Common myeloid progenitor, CD34-positive (primary cell): Measurements from ENCODE around the gene TRIM63.

ENCODE experiments used
- CTCF ChIA-PET: fragments of 350-600 bp; sonication (Branson Sonifier 250); formaldehyde crosslinking; loops from one replicate; lab custom pipeline; 2021; ENCODE audit warnings: antibody characterized with exemption; lab: Charles Lee
- POLR2A ChIA-PET: fragments of 350-600 bp; sonication (Branson Sonifier 250); formaldehyde crosslinking; loops from one replicate; lab custom pipeline; 2021; ENCODE audit warnings: antibody characterized with exemption; lab: Charles Lee
- DNase-seq, 3 donors: peaks; one replicate each; pipeline versions ENCODE4 v3.0.0 to v3.0.0-alpha.2; 2013
- H3K27ac ChIP-seq, 2 experiments: 1 replicate in 1 of 2; 2 replicates in 1 of 2; pipeline ENCODE4 v1.7.0; 2013; ENCODE audit warnings: inconsistent platforms in 2 of 2, low read length in 2 of 2, mild to moderate bottlenecking in 2 of 2, low read depth in 1 of 2, moderate library complexity in 1 of 2; ENCODE audit not compliant: severe bottlenecking in 2 of 2, insufficient read depth in 1 of 2, poor library complexity in 1 of 2
- H3K27me3 ChIP-seq, 5 experiments: replicated peaks in 2 of 5; 1 replicate in 3 of 5; 2 replicates in 2 of 5; pipeline versions ENCODE4 v1.6.1 to v1.7.0; 2013; ENCODE audit warnings: low read length in 4 of 5, mild to moderate bottlenecking in 2 of 5, moderate library complexity in 2 of 5, inconsistent platforms in 1 of 5; ENCODE audit not compliant: insufficient read depth in 5 of 5, control insufficient read depth in 4 of 5
- H3K36me3 ChIP-seq, 4 experiments: 1 replicate in 2 of 4; 2 replicates in 2 of 4; pipeline versions ENCODE4 v1.6.1 to v1.7.0; 2013; ENCODE audit warnings: low read length in 3 of 4, control low read depth in 1 of 4, mild to moderate bottlenecking in 1 of 4; ENCODE audit not compliant: control insufficient read depth in 4 of 4, insufficient read depth in 4 of 4
- H3K4me1 ChIP-seq, 4 experiments: 1 replicate in 3 of 4; 2 replicates in 1 of 4; pipeline versions ENCODE4 v1.6.1 to v1.7.1; 2013; ENCODE audit warnings: low read length in 3 of 4, mild to moderate bottlenecking in 3 of 4, control low read depth in 1 of 4, inconsistent platforms in 1 of 4, moderate library complexity in 1 of 4; ENCODE audit not compliant: control insufficient read depth in 4 of 4, insufficient read depth in 4 of 4; ENCODE audit errors: control extremely low read depth in 1 of 4
- H3K4me3 ChIP-seq, 7 experiments: 1 replicate in 4 of 7; 2 replicates in 3 of 7; pipeline versions ENCODE4 v1.5.1 to v1.7.0; 2013; ENCODE audit warnings: mild to moderate bottlenecking in 7 of 7, low read length in 6 of 7, moderate library complexity in 6 of 7, inconsistent platforms in 2 of 7, low read depth in 2 of 7, control low read depth in 1 of 7; ENCODE audit not compliant: insufficient read depth in 4 of 7, control insufficient read depth in 1 of 7; ENCODE audit errors: extremely low read depth in 1 of 7
- H3K9me3 ChIP-seq, 5 experiments: 1 replicate in 4 of 5; 2 replicates in 1 of 5; pipeline versions ENCODE4 v1.6.1 to v1.7.1; 2013; ENCODE audit warnings: low read length in 4 of 5, mild to moderate bottlenecking in 2 of 5, inconsistent platforms in 1 of 5, low read depth in 1 of 5, moderate library complexity in 1 of 5; ENCODE audit not compliant: control insufficient read depth in 4 of 5, insufficient read depth in 2 of 5; ENCODE audit errors: control extremely low read depth in 1 of 5
- WGBS: methylation state at CpG from one replicate; pipeline ENCODE4 v1.1.5; 2013; ENCODE audit not compliant: insufficient coverage; 5-methylcytosine and 5-hydroxymethylcytosine counted together

The TRIM63 gene

DNA sequence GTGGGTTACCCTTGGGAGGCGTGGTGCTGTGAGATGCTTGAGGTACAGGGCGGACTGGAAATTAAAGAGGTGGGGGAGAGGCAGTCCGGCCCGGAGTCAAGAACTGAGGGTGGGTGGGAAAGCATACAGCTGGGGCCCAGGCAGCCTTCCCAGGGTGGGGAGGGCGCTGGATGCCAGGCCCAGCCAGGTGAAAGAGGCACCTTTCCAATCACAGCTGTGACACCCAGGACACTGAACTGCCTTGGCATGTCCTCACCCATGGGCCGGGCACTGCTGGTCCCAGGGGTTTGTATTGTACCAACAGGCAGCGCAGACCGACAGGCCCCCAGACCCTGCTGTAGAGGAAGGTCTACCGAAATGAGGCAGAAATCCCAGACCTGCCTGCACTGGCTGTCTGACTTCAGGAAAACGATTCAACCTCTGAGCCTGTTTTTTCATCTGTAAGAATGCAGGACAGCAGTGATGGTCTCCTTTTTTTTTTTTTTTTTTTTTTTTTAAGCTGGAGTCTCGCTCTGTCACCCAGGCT lies 30.6 kb downstream of the TRIM63 start:
- ChIA-PET POLR2A (no interaction called here), CTCF (interaction anchor here (0.9 to 3.6 kb wide), 14 partner anchors 9 to 140 kb away, joined by 3 to 19 read pairs (median 4); partner anchors contain the start of gene SLC30A2)
- Histone ChIP-seq H3K27ac (no peak overlapping the region), H3K4me3 (no peak overlapping the region), H3K27me3 (peaks cover 0 to 17% (median 11%) of the 10 kb centered on the region in 5 experiments), H3K4me1 (peaks cover 0 to 20% (median 14%) of the 10 kb centered on the region in 4 experiments), H3K36me3 (no peaks in the 10 kb centered on the region), H3K9me3 (no peaks in the 10 kb centered on the region)
- DNase-seq: no peak
- 81% methylated on average over 10 of the region's 11 CpGs for WGBS

GRCh38 chr1:26035959-26036755 lies 31.3 kb downstream of the TRIM63 start:
- Histone ChIP-seq H3K4me1 (peaks cover 0 to 20% (median 14%) of the 10 kb centered on the region in 4 experiments), H3K4me3 (peak overlapping the region; percentile 49 to 93 (median 75)), H3K36me3 (no peaks in the 10 kb centered on the region), H3K9me3 (no peaks in the 10 kb centered on the region), H3K27me3 (peaks cover 0 to 15% (median 8%) of the 10 kb centered on the region in 5 experiments), H3K27ac (peak overlapping the region; percentile 40 to 84)
- peak; percentile 57 to 65 (median 61) for DNase-seq
- POLR2A ChIA-PET: no interaction called here
- CTCF ChIA-PET: interaction anchor here (0.7 to 3.6 kb wide), 19 partner anchors 10 to 141 kb away, joined by 3 to 19 read pairs (median 4); partner anchors contain the start of genes PAFAH2 and SLC30A2
- WGBS: 3% methylated on average over 26 of the region's 39 CpGs

DNA sequence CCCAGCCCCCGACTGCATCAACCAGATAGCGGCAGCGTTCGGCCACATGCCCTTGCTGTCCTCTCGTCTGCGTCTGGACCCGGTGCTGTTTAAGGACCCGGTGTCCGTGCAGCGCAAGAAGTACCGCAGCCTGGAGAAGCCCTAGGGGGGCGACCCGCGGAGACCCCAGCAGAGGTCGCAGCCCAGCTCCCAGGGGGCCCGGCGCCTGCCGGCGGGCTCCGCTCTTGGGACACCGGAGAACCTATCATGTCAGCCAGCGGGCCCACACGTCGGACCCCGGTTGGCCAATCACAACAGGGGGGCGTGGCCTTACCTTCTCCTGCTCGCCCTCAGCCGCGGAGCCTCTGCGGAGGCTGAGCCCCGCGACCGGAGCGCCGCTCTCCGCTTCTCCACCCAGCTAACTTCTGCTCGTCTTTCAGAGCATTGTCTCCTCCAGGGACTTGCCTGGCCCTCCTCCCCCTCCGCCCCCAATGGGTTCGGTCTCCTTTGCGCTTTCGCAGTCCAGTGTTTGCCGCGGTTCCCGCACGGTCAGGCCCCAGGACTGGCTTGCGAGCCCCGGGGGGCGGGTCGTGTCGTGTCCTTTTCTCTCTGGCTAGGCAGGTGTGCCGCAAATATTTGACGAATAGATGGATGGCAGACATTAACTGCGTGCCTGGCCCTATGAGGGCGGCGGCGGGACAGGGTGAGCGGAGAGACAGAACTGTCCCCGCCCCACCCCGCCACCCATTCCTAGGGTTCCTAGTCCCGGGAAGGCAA lies 32.0 kb downstream of the TRIM63 start:
- ChIA-PET CTCF (interaction anchor here (0.6 to 3.6 kb wide), 13 partner anchors 9 to 201 kb away, joined by 3 to 19 read pairs (median 3); partner anchors contain the start of gene PAFAH2), POLR2A (interaction anchor here (0.7 kb wide), 1 partner anchor 92 kb away, joined by 3 read pairs; no protein-coding TSS in a partner anchor)
- Histone ChIP-seq H3K27me3 (peaks cover 0 to 15% (median 6%) of the 10 kb centered on the region in 5 experiments), H3K4me3 (peak overlapping the region; percentile 49 to 93 (median 75)), H3K27ac (peak overlapping the region; percentile 40 to 84), H3K9me3 (no peaks in the 10 kb centered on the region), H3K4me1 (peaks cover 0 to 20% (median 14%) of the 10 kb centered on the region in 4 experiments), H3K36me3 (no peaks in the 10 kb centered on the region)
- WGBS: under 1% methylated on average over 48 of the region's 60 CpGs
- DNase-seq: peak; percentile 92 to 94 (median 94)

DNA sequence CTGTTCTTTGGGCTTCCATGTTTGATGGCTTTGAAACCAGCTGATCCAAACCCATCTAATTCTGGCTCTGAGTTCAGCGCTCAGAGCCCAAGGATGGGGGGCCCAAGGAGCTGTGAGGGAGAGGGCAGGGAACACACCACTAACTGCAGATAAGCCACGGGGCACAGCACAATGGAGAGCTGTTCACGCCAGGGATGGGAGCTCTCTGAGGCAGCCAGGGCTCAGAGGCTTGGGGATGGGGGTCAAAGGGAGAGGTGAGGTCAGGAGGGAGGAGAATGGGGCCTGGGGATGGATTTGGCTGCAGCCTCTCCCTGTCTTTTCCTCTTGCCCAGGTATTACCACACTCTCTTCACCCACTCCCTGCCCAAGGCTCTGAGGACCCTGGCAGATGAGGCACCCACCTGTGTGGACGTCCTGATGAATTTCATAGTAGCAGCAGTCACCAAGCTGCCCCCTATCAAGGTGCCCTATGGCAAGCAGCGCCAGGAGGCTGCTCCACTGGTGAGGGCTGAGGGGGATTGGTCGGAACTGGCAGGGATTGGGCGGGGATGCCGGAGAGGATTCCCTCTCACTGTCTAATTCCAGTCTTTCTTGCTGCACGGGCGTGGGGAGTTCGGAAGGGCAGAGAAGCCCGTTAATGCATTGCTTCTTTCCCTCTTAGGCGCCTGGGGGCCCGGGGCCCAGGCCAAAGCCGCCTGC lies 32.8 kb downstream of the TRIM63 start:
- DNase-seq: no peak
- WGBS: 26% methylated on average over 14 of the region's 15 CpGs
- Histone ChIP-seq H3K4me3 (peak overlapping the region in 6 of 7 experiments; percentile 10 to 93 (median 80)), H3K27ac (peak overlapping the region in 1 of 2 experiments; percentile 38), H3K9me3 (no peaks in the 10 kb centered on the region), H3K27me3 (peaks cover 0 to 15% (median 6%) of the 10 kb centered on the region in 5 experiments), H3K4me1 (peaks cover 0 to 20% (median 14%) of the 10 kb centered on the region in 4 experiments), H3K36me3 (no peaks in the 10 kb centered on the region)
- CTCF ChIA-PET: interaction anchor here (0.6 to 3.6 kb wide), 11 partner anchors 8 to 395 kb away, joined by 3 to 19 read pairs (median 3); partner anchors contain the start of gene PAFAH2
- POLR2A ChIA-PET: interaction anchor here (0.7 to 0.8 kb wide), 2 partner anchors 93 to 472 kb away, joined by 3 to 8 read pairs; no protein-coding TSS in a partner anchor

DNA sequence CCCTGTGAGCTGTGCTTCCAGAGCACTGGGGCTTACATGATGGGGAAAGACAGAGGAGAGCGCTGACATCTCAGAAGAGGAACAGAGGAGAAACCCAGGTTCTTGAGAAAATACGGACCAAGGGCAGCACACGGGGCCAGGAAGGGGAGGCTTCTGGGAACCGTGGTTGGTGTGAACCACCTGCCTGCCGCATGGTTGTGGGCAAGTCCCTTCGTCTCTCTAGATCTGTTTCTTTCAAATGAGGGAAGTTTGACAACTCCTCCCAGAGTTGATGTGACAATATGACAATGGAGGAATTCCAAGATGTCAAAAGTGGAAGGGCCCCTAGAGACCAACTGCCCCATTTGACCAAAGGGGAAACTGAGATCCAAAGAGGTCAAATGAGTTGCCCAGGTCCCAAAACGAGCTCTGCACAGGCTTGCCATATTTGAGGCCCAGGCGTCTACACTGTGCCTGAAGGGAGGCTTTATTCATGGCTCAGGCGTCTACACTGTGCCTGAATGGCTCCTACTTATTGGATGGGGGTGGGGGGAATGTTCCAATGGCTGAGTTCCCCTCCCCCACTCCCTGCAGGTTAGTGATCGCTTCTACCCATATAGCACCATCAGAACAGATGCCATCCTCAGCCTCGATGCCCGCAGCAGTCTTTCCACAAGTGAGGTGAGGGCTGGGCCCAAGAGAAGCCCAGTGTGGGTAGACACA lies 34.6 kb downstream of the TRIM63 start:
- peaks cover 0 to 13% (median 6%) of the 10 kb centered on the region in 5 experiments for H3K27me3 ChIP-seq
- H3K36me3 ChIP-seq: no peaks in the 10 kb centered on the region
- CTCF ChIA-PET: interaction anchor here (3.0 kb wide), 1 partner anchor 11 kb away, joined by 8 read pairs; the partner anchor contains the start of gene EXTL1
- WGBS: 88% methylated on average over 7 of the region's 12 CpGs
- DNase-seq: no peak
- POLR2A ChIA-PET: no interaction called here
- H3K27ac ChIP-seq: no peak overlapping the region
- no peaks in the 10 kb centered on the region for H3K9me3 ChIP-seq
- H3K4me1 ChIP-seq: peaks cover 0 to 34% (median 14%) of the 10 kb centered on the region in 4 experiments
- no peak overlapping the region for H3K4me3 ChIP-seq
